DMS79 (cell line): ENCODE results near the gene RASD2.
A peak's percentile ranks its signal among the peaks of the same experiment; 100 is the strongest.

Experiments used
- DNase-seq: peaks from one replicate; lab custom pipeline; 2025; lab: John Stamatoyannopoulos, UW

The RASD2 gene

GRCh38 chr22:35582861-35583670 lies 42.4 kb downstream of the RASD2 start:
- DNase-seq = peak; percentile 23

GRCh38 chr22:35586771-35587170 lies 46.1 kb downstream of the RASD2 start:
- DNase-seq = no peak

- peak; percentile 7 for DNase-seq
Measured at GRCh38 chr22:35587447-35587870, 46.8 kb downstream of the RASD2 start.

GRCh38 chr22:35587896-35588295 lies 47.3 kb downstream of the RASD2 start:
- DNase-seq = no peak

- DNase-seq = no peak
Measured at GRCh38 chr22:35589071-35589755, 48.6 kb downstream of the RASD2 start.

- no peak for DNase-seq
Measured at GRCh38 chr22:35589756-35590093, 49.1 kb downstream of the RASD2 start.

GRCh38 chr22:35590634-35591295 lies 50.1 kb downstream of the RASD2 start:
- DNase-seq = no peak

- DNase-seq = no peak
Measured at GRCh38 chr22:35591714-35592417, 51.2 kb downstream of the RASD2 start.

GRCh38 chr22:35592418-35592967 lies 51.9 kb downstream of the RASD2 start:
- DNase-seq = no peak

- no peak for DNase-seq
Measured at GRCh38 chr22:35593071-35593890, 52.6 kb downstream of the RASD2 start.

GRCh38 chr22:35593891-35594470 lies 53.4 kb downstream of the RASD2 start:
- no peak for DNase-seq

GRCh38 chr22:35594686-35595085 lies 54.1 kb downstream of the RASD2 start:
- DNase-seq = no peak

GRCh38 chr22:35596821-35597220 lies 56.2 kb downstream of the RASD2 start:
- no peak for DNase-seq

GRCh38 chr22:35597692-35598395 lies 57.2 kb downstream of the RASD2 start:
- no peak for DNase-seq

GRCh38 chr22:35598396-35598710 lies 57.7 kb downstream of the RASD2 start:
- no peak for DNase-seq

- DNase-seq = no peak
Measured at GRCh38 chr22:35599364-35599763, 58.7 kb downstream of the RASD2 start.

- no peak for DNase-seq
Measured at GRCh38 chr22:35600476-35600875, 59.8 kb downstream of the RASD2 start.

GRCh38 chr22:35601013-35601580 lies 60.5 kb downstream of the RASD2 start:
- DNase-seq = no peak

- no peak for DNase-seq
Measured at GRCh38 chr22:35601743-35602615, 61.3 kb downstream of the RASD2 start.
